Mammary epithelial cell (primary cell): ENCODE data around the gene TRIM60.

Experiments used
- EZH2 ChIP-seq: IDR thresholded peaks from 2 replicates; pipeline ENCODE4 v1.6.1; 2012; ENCODE audit warnings: low read length, inconsistent platforms, borderline replicate concordance
- TF ChIP-seq, protein P1 (sequence below), 2 donors: IDR thresholded peaks in 1 of 2; conservative IDR thresholded peaks in 1 of 2; 2 replicates each; pipeline ENCODE4 v1.5.1; 2011 to 2012; ENCODE audit warnings: inconsistent platforms in 2 of 2, low read length in 2 of 2, mild to moderate bottlenecking in 2 of 2, control low read depth in 1 of 2, low read depth in 1 of 2; ENCODE audit not compliant: insufficient read depth in 1 of 2; ENCODE audit errors: extremely low read depth in 1 of 2

GRCh38 chr4:165060938-165061337, 29.1 kb downstream of the TRIM60 start:
- TF ChIP-seq, protein P1, sequence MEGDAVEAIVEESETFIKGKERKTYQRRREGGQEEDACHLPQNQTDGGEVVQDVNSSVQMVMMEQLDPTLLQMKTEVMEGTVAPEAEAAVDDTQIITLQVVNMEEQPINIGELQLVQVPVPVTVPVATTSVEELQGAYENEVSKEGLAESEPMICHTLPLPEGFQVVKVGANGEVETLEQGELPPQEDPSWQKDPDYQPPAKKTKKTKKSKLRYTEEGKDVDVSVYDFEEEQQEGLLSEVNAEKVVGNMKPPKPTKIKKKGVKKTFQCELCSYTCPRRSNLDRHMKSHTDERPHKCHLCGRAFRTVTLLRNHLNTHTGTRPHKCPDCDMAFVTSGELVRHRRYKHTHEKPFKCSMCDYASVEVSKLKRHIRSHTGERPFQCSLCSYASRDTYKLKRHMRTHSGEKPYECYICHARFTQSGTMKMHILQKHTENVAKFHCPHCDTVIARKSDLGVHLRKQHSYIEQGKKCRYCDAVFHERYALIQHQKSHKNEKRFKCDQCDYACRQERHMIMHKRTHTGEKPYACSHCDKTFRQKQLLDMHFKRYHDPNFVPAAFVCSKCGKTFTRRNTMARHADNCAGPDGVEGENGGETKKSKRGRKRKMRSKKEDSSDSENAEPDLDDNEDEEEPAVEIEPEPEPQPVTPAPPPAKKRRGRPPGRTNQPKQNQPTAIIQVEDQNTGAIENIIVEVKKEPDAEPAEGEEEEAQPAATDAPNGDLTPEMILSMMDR (conservative IDR thresholded peaks at IDR 0.05 in 1 of 2, IDR thresholded peaks at IDR 0.05 in 1 of 2; ENCODE audit: extremely low read depth in 1 of 2, insufficient read depth in 1 of 2, low read depth in 1 of 2, low read length in 2 of 2) = peak in 1 of 2 donors; percentile 21
- TF ChIP-seq EZH2 = no peak
